ENCODE results near the gene CRYBG3.

Gene CRYBG3

DNA sequence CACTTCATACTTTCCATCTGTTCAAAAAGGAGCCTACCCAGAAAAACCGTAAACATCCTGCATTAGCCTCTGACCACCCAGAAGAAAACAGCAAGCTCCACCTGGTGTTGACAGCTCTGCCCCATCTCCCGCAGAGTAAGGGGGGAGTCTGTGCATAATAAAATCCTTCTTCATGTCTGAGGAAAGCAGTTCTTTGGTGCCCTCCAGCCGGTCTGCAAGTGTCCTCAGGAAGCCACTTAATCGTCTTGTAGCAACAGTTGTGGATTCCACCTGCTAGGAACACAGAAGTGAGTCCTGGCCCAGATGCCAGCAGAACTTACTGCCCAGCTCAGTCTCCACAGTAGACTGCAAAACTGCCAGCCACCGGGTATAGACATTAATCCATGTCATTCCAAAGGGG is 127.9 kb downstream of the CRYBG3 start:
- no peak overlapping the region for H3K4me3 ChIP-seq (ENCODE audit: low read length)
- peaks cover 81% of the 10 kb centered on the region for H3K36me3 ChIP-seq (ENCODE audit: control insufficient read depth, insufficient read depth, low read length, severe bottlenecking)
- H3K9ac ChIP-seq (ENCODE audit: low read length): no peak overlapping the region
- H3K4me1 ChIP-seq (ENCODE audit: control insufficient read depth, insufficient read depth, low read length): peaks cover 16% of the 10 kb centered on the region
- DNase-seq (ENCODE audit: low read depth): no peak
- H3K27me3 ChIP-seq (replicated peaks; ENCODE audit: control insufficient read depth, insufficient read depth, low read length): no peaks in the 10 kb centered on the region
- H3K9me3 ChIP-seq (ENCODE audit: control insufficient read depth, low read length): no peaks in the 10 kb centered on the region

DNA sequence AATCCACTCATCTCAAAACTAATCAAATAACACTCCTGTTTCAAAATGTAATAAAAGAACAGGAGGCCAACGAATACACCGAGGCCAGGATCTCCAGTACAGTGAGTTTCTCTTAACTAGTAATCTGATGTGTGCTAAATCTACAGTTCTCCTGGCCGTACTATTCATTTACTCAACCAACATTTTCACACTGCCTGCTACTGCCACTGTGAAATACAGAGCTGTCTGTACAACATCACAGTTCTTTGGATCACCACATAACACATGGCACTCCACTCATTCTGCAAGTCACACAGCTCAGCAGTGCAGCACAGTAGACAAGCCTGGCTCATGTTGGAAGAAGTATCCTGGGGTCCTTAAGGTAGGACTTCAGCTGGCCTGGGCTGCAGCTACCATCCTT is 128.5 kb downstream of the CRYBG3 start:
- Histone ChIP-seq H3K4me3 (ENCODE audit: low read length) (no peak overlapping the region), H3K9me3 (ENCODE audit: control insufficient read depth, low read length) (no peaks in the 10 kb centered on the region), H3K36me3 (ENCODE audit: control insufficient read depth, insufficient read depth, low read length, severe bottlenecking) (peaks cover 77% of the 10 kb centered on the region), H3K27me3 (replicated peaks; ENCODE audit: control insufficient read depth, insufficient read depth, low read length) (no peaks in the 10 kb centered on the region), H3K4me1 (ENCODE audit: control insufficient read depth, insufficient read depth, low read length) (peaks cover 16% of the 10 kb centered on the region), H3K9ac (ENCODE audit: low read length) (no peak overlapping the region)
- DNase-seq (ENCODE audit: low read depth): no peak

DNA sequence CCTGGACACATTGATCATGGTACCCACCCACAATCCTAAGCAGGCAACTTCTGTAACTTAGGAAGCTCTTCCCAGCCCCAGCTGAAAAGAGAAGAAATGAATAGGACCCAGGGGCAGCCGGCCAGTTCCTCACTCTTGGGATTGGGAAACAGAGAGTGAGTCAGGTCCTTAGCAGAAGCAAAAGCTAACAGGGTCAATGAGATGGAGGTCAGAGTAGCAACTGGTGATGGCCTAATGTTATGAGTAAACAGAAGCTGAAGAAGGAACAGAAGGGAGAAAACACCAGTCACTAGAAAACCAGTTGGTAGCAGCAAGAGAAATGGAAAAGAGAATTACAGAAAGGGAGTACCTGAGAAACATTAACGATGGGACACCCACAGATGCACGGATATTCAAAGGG is 130.5 kb downstream of the CRYBG3 start:
- H3K36me3 ChIP-seq (ENCODE audit: control insufficient read depth, insufficient read depth, low read length, severe bottlenecking): peaks cover 65% of the 10 kb centered on the region
- no peaks in the 10 kb centered on the region for H3K27me3 ChIP-seq (replicated peaks; ENCODE audit: control insufficient read depth, insufficient read depth, low read length)
- H3K4me1 ChIP-seq (ENCODE audit: control insufficient read depth, insufficient read depth, low read length): peaks cover 16% of the 10 kb centered on the region
- H3K9ac ChIP-seq (ENCODE audit: low read length): no peak overlapping the region
- DNase-seq (ENCODE audit: low read depth): peak; percentile 47
- no peaks in the 10 kb centered on the region for H3K9me3 ChIP-seq (ENCODE audit: control insufficient read depth, low read length)
- peak overlapping the region; percentile 4 for H3K4me3 ChIP-seq (ENCODE audit: low read length)

DNA sequence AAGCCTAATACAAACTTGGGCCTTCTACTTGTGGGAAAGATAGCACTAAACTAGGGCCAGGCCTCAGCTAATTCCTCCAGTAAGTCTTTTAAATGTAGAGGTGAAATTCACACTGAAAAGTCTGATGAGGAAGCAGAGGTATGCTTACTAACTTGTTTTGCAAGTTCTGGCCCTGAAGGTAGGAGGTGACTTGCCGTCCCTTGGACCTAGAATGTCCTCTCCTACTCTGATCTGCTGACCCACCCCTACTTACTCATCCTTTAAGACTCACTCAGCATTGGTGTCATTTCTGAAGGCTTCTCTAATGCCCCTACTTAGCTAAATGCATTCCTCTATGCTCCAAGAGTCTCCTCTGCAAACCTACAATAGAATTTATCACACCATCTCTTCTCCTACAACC is 131.1 kb downstream of the CRYBG3 start:
- peaks cover 63% of the 10 kb centered on the region for H3K36me3 ChIP-seq (ENCODE audit: control insufficient read depth, insufficient read depth, low read length, severe bottlenecking)

DNA sequence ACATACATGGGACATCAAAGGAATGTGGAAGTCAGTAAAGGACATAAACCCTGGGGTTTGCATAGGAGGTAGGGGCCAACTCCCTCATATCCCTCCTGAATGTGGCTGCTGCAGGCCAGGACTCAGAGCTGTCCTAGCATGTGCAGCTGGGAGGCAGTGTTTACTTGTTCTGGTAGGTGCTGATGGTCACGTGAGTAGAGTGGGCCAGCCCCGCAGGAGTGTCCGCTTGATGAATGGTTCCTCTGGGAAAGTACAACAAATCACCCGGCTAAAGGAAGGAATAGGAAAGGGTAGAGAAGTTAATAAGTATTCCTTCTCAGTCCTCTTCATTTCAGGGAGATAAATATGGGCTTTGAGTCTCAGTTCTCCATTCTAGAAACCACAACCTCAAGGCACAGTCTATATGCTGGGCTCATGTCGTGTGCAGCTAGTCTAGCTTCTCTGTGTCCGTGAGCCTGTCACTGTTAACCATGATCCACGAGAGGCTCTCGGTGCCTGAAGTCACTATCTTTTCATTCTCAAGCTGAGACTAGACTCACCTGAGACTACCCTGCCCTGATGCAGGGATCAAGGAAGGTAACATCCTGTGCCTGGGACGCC is 132.5 kb downstream of the CRYBG3 start:
- no peak for DNase-seq (ENCODE audit: low read depth)
- Histone ChIP-seq H3K36me3 (ENCODE audit: control insufficient read depth, insufficient read depth, low read length, severe bottlenecking) (peaks cover 48% of the 10 kb centered on the region), H3K9me3 (ENCODE audit: control insufficient read depth, low read length) (no peaks in the 10 kb centered on the region), H3K4me1 (ENCODE audit: control insufficient read depth, insufficient read depth, low read length) (peaks cover 33% of the 10 kb centered on the region), H3K27me3 (replicated peaks; ENCODE audit: control insufficient read depth, insufficient read depth, low read length) (no peaks in the 10 kb centered on the region), H3K4me3 (ENCODE audit: low read length) (no peak overlapping the region), H3K9ac (ENCODE audit: low read length) (no peak overlapping the region)

More for the DNA sequence above, 131.1 kb downstream of the CRYBG3 start:
- no peaks in the 10 kb centered on the region for H3K9me3 ChIP-seq (ENCODE audit: control insufficient read depth, low read length)
- H3K27me3 ChIP-seq (replicated peaks; ENCODE audit: control insufficient read depth, insufficient read depth, low read length): no peaks in the 10 kb centered on the region
- peaks cover 21% of the 10 kb centered on the region for H3K4me1 ChIP-seq (ENCODE audit: control insufficient read depth, insufficient read depth, low read length)
- peak overlapping the region; percentile 4 for H3K4me3 ChIP-seq (ENCODE audit: low read length)
- no peak for DNase-seq (ENCODE audit: low read depth)
- H3K9ac ChIP-seq (ENCODE audit: low read length): no peak overlapping the region

GRCh38 chr3:97956051-97956450 is 134.2 kb downstream of the CRYBG3 start:
- H3K4me1 ChIP-seq (ENCODE audit: control insufficient read depth, insufficient read depth, low read length): peaks cover 47% of the 10 kb centered on the region
- no peak overlapping the region for H3K4me3 ChIP-seq (ENCODE audit: low read length)
- H3K27me3 ChIP-seq (replicated peaks; ENCODE audit: control insufficient read depth, insufficient read depth, low read length): no peaks in the 10 kb centered on the region
- no peak for DNase-seq (ENCODE audit: low read depth)
- no peak overlapping the region for H3K9ac ChIP-seq (ENCODE audit: low read length)
- peaks cover 40% of the 10 kb centered on the region for H3K36me3 ChIP-seq (ENCODE audit: control insufficient read depth, insufficient read depth, low read length, severe bottlenecking)
- no peaks in the 10 kb centered on the region for H3K9me3 ChIP-seq (ENCODE audit: control insufficient read depth, low read length)

- DNase-seq (ENCODE audit: low read depth): no peak
- Histone ChIP-seq H3K4me1 (ENCODE audit: control insufficient read depth, insufficient read depth, low read length) (peaks cover 39% of the 10 kb centered on the region), H3K27me3 (replicated peaks; ENCODE audit: control insufficient read depth, insufficient read depth, low read length) (no peaks in the 10 kb centered on the region), H3K36me3 (ENCODE audit: control insufficient read depth, insufficient read depth, low read length, severe bottlenecking) (peaks cover 32% of the 10 kb centered on the region), H3K9ac (ENCODE audit: low read length) (no peak overlapping the region), H3K4me3 (ENCODE audit: low read length) (no peak overlapping the region), H3K9me3 (ENCODE audit: control insufficient read depth, low read length) (no peaks in the 10 kb centered on the region)
Observed at GRCh38 chr3:97957617-97958311, 136.0 kb downstream of the CRYBG3 start.

GRCh38 chr3:97958396-97958795 is 136.6 kb downstream of the CRYBG3 start:
- H3K9me3 ChIP-seq (ENCODE audit: control insufficient read depth, low read length): no peaks in the 10 kb centered on the region

DNA sequence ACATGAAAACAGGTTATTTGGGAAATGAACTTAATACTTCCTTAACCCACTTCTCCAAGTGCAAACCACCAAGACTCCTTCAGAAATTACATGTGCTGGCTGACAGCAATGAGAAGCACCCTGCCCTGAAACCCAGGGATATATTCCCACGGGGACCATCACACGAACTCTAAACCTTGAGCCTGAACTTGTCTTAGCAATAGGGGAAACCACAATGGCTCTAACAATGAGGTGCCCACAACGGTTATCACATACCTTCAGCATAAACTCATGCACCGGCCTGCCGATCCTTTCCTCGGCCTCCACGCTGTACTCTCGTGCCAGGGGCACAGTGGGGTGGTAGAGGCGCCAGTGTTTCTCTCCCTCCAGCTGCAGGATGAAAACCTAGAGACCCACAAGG is 137.0 kb downstream of the CRYBG3 start:
- H3K9me3 ChIP-seq (ENCODE audit: control insufficient read depth, low read length): no peaks in the 10 kb centered on the region
- DNase-seq (ENCODE audit: low read depth): no peak
- H3K4me3 ChIP-seq (ENCODE audit: low read length): no peak overlapping the region
- peaks cover 29% of the 10 kb centered on the region for H3K36me3 ChIP-seq (ENCODE audit: control insufficient read depth, insufficient read depth, low read length, severe bottlenecking)
- no peak overlapping the region for H3K9ac ChIP-seq (ENCODE audit: low read length)
- H3K27me3 ChIP-seq (replicated peaks; ENCODE audit: control insufficient read depth, insufficient read depth, low read length): no peaks in the 10 kb centered on the region
- H3K4me1 ChIP-seq (ENCODE audit: control insufficient read depth, insufficient read depth, low read length): peaks cover 35% of the 10 kb centered on the region

More at GRCh38 chr3:97958396-97958795, 136.6 kb downstream of the CRYBG3 start:
- Histone ChIP-seq H3K9ac (ENCODE audit: low read length) (no peak overlapping the region), H3K36me3 (ENCODE audit: control insufficient read depth, insufficient read depth, low read length, severe bottlenecking) (peaks cover 32% of the 10 kb centered on the region), H3K27me3 (replicated peaks; ENCODE audit: control insufficient read depth, insufficient read depth, low read length) (no peaks in the 10 kb centered on the region), H3K4me1 (ENCODE audit: control insufficient read depth, insufficient read depth, low read length) (peaks cover 35% of the 10 kb centered on the region), H3K4me3 (ENCODE audit: low read length) (no peak overlapping the region)
- no peak for DNase-seq (ENCODE audit: low read depth)

DNA sequence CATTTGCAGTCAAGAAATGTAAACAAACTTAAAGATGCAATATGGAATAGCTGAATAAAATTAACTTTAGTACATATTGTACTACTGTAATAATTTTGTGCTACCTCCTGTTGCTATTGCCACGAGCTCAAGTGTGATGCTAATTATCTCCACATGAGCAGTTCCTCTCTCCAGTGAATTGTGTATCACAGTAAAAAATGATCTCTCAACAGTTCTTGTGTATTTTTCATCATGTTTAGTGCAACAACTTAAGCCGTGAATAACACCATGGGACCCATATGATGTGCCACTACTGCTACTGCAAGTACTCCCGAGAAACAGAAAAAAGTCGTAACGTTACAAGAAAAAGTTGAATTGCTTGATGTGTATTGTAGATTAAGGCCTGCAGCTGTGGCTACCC is 138.1 kb downstream of the CRYBG3 start:
- Histone ChIP-seq H3K27me3 (replicated peaks; ENCODE audit: control insufficient read depth, insufficient read depth, low read length) (no peaks in the 10 kb centered on the region), H3K36me3 (ENCODE audit: control insufficient read depth, insufficient read depth, low read length, severe bottlenecking) (peaks cover 18% of the 10 kb centered on the region), H3K9ac (ENCODE audit: low read length) (no peak overlapping the region), H3K9me3 (ENCODE audit: control insufficient read depth, low read length) (no peaks in the 10 kb centered on the region), H3K4me1 (ENCODE audit: control insufficient read depth, insufficient read depth, low read length) (peaks cover 38% of the 10 kb centered on the region), H3K4me3 (ENCODE audit: low read length) (peak overlapping the region; percentile 57)
- no peak for DNase-seq (ENCODE audit: low read depth)

DNA sequence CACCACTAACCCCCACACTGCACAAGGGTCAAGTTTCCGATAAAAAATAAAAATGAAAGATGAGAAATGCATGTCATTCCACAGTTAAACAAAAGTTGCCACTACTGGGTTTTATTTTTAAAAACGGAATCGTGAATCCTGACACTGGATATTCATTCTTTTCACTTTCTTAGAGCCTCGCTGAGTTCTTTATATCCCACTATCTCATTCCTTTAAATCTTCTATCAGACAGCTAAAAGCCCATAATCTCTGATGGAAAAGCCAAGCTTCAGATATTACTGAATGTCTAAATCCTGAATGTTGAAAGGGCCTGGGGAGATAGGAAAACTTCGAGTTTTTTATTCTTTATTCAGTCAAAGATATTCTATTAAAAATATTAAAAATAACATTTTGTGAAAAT is 138.7 kb downstream of the CRYBG3 start:
- no peaks in the 10 kb centered on the region for H3K9me3 ChIP-seq (ENCODE audit: control insufficient read depth, low read length)
- H3K4me1 ChIP-seq (ENCODE audit: control insufficient read depth, insufficient read depth, low read length): peaks cover 39% of the 10 kb centered on the region
- peak overlapping the region; percentile 59 for H3K9ac ChIP-seq (ENCODE audit: low read length)
- H3K27me3 ChIP-seq (replicated peaks; ENCODE audit: control insufficient read depth, insufficient read depth, low read length): no peaks in the 10 kb centered on the region
- H3K36me3 ChIP-seq (ENCODE audit: control insufficient read depth, insufficient read depth, low read length, severe bottlenecking): peaks cover 17% of the 10 kb centered on the region
- H3K4me3 ChIP-seq (ENCODE audit: low read length): peak overlapping the region; percentile 57
- no peak for DNase-seq (ENCODE audit: low read depth)

Data from adipocyte (in vitro differentiated cells).